Pancreas (tissue), 10 donors: ENCODE results near the gene TDP1. TPM values are rescaled to one million over a fixed set of nuclear protein-coding genes. Genes with fewer than 3 reads are reported as not detected.

Experiments
- ATAC-seq, 4 donors: fragments of 200-7000 bp; cut with Tn5 transposase; one replicate each; pipeline versions ENCODE4 v1.8.0 to v1.9.1; 2020; ENCODE audit warnings: mild to moderate bottlenecking in 4 of 4, moderate library complexity in 4 of 4
- DNase-seq, 6 donors: peaks; one replicate each; pipeline ENCODE4 v3.0.0-alpha.2; 2020
- FAIRE-seq: peaks from 2 replicates; lab custom pipeline; 2012; peaks lifted over from hg19 to GRCh38; lab: Jason Lieb, UNC
- H3K27ac ChIP-seq, 4 donors: fragments of 200-600 bp; sonication (generic); 1 replicate in 3 of 4; 2 replicates in 1 of 4; pipeline versions ENCODE4 v1.5.0 to v1.8.0; 2020
- H3K27me3 ChIP-seq, 4 donors: fragments of 200-600 bp; one replicate each; pipeline ENCODE4 v1.8.0; 2021
- H3K36me3 ChIP-seq, 3 donors: fragments of 200-600 bp; sonication (generic) in 1 of 3; one replicate each; pipeline versions ENCODE4 v1.5.0 to v1.8.0; 2020 to 2021
- H3K4me1 ChIP-seq, 3 donors: fragments of 200-600 bp; one replicate each; pipeline ENCODE4 v1.8.0; 2021
- H3K4me3 ChIP-seq, 4 donors: fragments of 200-600 bp; sonication (generic) in 2 of 4; one replicate each; pipeline versions ENCODE4 v1.5.0 to v1.8.0; 2020 to 2021
- H3K9me3 ChIP-seq, 4 donors: fragments of 200-600 bp; one replicate each; pipeline ENCODE4 v1.8.0; 2021
- WGBS, 2 donors: extraction: QIAGEN DNeasy Blood & Tissue Kit; methylation state at CpG; one replicate each; pipeline ENCODE4 v1.1.7; 2013; 5-methylcytosine and 5-hydroxymethylcytosine counted together
- intact Hi-C, 3 donors: fragments of 100-400 bp; cut with DNase I; formaldehyde crosslinking; loops; one replicate each; pipeline versions ENCODE4 v1.11.1 to v1.14.2; 2022
- polyA plus RNA-seq, 2 donors: library from polyadenylated mRNA; stranded (reverse); fragments of 200-250 nt; gene quantifications; one replicate each; pipeline ENCODE4 v1.2.3, GENCODE V29; 2013
- total RNA-seq, 6 donors: library from RNA; stranded (reverse); fragmentation: NEBNext Ultra II Directional in 4 of 6; extraction: Animal tissue kit (Norgen Biotek cat#: 25700) in 4 of 6; gene quantifications; one replicate each; pipeline versions ENCODE4 v1.2.1 to v1.2.4, GENCODE V29; 2021 to 2023
- TF ChIP-seq, protein P1 (sequence below), 4 donors: fragments of 200-600 bp; sonication (generic) in 3 of 4; IDR thresholded peaks; one replicate each; pipeline versions ENCODE4 v1.5.0 to v1.8.0; 2021; ENCODE audit warnings: antibody characterized with exemption in 4 of 4
- donor health status: healthy with polysubstance abuse.
- donor health status: DM: no; HTN: no; CAD: no; lungs with moderate emphysema.
- donor health status: DM: no; HTN: no; CAD: no.
- donor health status: control.
- donor health status: control.
- donor health status: Bipolar disorder and iron deficiency.
- donor health status: DM: yes; HTN: yes; CAD: no.
- donor health status: DM: no; HTN: no; CAD: no.
- donor health status: DM: no; HTN: no; CAD: no.
- donor health status: DM: yes; HTN: yes; CAD: no.

TDP1 gene
- total and polyA plus RNA-seq, 8 donors: 2.2 to 9.5 (median 5.8) TPM

DNA sequence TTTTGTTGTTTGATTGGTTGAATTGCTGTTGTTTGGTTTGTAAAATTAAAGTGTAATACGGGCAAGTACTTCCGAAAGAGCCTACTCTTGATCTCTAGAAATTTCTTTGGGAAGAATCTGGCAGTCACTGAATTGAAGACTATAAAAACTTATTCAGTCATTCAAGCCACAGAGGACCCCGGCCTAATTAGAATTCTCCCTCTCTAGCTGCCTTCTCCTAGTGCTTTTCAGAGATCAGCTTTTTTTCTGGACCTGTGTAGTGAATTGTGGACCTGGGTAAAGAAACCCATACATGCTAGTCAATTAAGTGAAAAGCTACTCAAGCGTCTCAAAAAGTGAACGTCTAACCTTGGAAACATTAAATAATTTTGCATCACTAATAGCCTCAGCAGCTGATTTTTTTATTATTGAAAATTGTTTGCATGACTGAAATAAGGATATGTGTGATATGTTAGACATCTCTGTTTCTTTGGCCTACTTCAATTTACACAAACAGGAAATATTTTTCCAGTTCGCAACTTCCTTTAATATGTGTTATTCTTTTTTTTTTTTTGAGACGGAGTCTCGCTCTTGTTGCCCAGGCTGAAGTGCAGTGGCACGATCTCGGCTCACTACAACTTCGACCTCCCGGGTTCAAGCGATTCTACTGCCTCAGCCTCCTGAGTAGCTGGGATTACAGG is 28.4 kb upstream of the TDP1 start:
- TF ChIP-seq, protein P1, sequence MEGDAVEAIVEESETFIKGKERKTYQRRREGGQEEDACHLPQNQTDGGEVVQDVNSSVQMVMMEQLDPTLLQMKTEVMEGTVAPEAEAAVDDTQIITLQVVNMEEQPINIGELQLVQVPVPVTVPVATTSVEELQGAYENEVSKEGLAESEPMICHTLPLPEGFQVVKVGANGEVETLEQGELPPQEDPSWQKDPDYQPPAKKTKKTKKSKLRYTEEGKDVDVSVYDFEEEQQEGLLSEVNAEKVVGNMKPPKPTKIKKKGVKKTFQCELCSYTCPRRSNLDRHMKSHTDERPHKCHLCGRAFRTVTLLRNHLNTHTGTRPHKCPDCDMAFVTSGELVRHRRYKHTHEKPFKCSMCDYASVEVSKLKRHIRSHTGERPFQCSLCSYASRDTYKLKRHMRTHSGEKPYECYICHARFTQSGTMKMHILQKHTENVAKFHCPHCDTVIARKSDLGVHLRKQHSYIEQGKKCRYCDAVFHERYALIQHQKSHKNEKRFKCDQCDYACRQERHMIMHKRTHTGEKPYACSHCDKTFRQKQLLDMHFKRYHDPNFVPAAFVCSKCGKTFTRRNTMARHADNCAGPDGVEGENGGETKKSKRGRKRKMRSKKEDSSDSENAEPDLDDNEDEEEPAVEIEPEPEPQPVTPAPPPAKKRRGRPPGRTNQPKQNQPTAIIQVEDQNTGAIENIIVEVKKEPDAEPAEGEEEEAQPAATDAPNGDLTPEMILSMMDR (IDR thresholded peaks at IDR 0.05): no peak
- FAIRE-seq (no peak), ATAC-seq (no peak), DNase-seq (no peak)
- Histone ChIP-seq H3K4me1 (no peaks in the 10 kb centered on the region), H3K4me3 (no peak overlapping the region), H3K27ac (no peak overlapping the region), H3K36me3 (no peaks in the 10 kb centered on the region), H3K27me3 (no peaks in the 10 kb centered on the region), H3K9me3 (no peaks in the 10 kb centered on the region)
- intact Hi-C loops: no loop called here
- 93 to 95% methylated on average over 13 of the region's 13 CpGs for WGBS, 2 donors

DNA sequence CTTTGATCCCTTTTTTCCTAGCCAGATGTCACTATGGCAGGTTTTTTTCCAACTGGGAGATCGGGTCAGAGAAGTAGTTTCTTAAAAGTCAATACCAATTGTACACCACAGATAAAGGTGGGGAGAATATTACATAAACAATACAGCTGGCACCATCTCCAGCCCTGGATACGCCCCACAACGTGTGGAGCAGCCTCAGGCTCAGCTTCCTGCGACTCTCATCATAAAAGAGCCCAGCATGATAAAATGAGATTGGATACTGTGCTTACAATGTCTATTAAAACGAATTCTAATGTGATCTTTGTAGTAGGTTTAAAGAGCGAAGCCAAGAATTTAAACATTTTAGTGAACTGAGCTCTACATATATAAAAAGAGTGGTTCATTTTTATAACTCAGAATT is 22.7 kb upstream of the TDP1 start:
- H3K4me1 ChIP-seq: no peaks in the 10 kb centered on the region
- TF ChIP-seq, protein P1 (IDR thresholded peaks at IDR 0.05): no peak
- H3K27ac ChIP-seq: no peak overlapping the region
- FAIRE-seq (no peak), DNase-seq (no peak), ATAC-seq (no peak)
- H3K4me3 ChIP-seq: no peak overlapping the region
- no peaks in the 10 kb centered on the region for H3K9me3 ChIP-seq
- WGBS, 2 donors: 41 to 43% methylated on average over 6 of the region's 6 CpGs
- no peaks in the 10 kb centered on the region for H3K27me3 ChIP-seq
- intact Hi-C loops: no loop called here
- H3K36me3 ChIP-seq: no peaks in the 10 kb centered on the region

DNA sequence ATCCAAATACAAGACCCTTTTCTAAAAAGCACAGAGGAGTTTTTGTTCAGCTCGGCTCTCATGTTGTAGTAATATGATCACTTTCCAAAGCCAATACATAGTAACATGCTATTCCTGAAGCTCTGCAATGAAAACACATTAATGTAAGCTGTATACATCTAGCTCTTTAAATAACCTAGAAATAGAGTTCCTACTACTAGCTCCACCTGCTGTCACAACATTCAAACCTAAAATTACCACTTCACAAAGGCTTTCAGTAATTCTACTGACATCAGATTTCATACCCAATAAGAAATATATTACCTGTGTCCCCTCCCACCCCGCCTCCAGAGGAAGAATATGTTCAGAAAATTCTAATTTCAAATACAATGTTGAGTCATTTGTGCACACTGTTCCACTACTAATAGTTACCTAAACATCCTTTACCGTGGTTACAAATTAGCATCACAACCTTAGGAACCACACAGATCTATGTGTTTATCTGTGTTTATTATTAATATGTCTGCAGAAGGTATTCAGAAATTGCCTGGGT is 19.0 kb upstream of the TDP1 start:
- intact Hi-C loops: no loop called here
- TF ChIP-seq, protein P1 (IDR thresholded peaks at IDR 0.05): no peak
- Histone ChIP-seq H3K4me1 (no peaks in the 10 kb centered on the region), H3K27me3 (no peaks in the 10 kb centered on the region), H3K27ac (no peak overlapping the region), H3K36me3 (no peaks in the 10 kb centered on the region), H3K4me3 (no peak overlapping the region), H3K9me3 (no peaks in the 10 kb centered on the region)
- FAIRE-seq (no peak), DNase-seq (no peak), ATAC-seq (no peak)
- 56 to 58% methylated on average over 3 of the region's 3 CpGs for WGBS, 2 donors

DNA sequence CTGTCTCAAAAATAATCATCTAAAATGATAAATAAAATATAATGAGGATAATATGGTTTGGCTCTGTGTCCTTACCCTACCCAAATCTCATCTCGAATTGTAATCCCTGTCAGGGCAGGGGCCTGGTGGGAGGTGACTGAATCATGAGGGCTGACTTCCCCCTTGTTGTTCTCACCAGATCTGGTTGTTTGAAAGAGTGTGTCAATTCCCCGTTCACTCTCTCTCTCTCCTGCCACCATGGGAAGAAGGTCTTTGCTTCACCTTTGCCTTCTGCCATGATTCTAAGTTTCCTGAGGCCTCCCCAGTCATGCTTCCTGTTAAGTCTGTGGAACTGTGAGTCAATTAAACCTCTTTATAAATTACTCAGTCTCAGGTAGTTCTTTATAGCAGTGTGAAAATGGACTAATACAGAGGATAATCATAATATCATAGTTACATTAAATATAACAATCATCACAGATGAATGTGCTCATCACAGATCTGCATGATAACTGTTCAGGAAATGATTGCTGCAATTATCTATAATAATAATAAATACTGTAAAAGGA is 13.8 kb upstream of the TDP1 start:
- ATAC-seq (no peak), DNase-seq (no peak), FAIRE-seq (no peak)
- Histone ChIP-seq H3K4me3 (no peak overlapping the region), H3K4me1 (no peaks in the 10 kb centered on the region), H3K36me3 (no peaks in the 10 kb centered on the region), H3K27ac (no peak overlapping the region), H3K27me3 (no peaks in the 10 kb centered on the region), H3K9me3 (no peaks in the 10 kb centered on the region)
- 78 to 87% methylated on average over 2 of the region's 2 CpGs for WGBS, 2 donors
- TF ChIP-seq, protein P1 (IDR thresholded peaks at IDR 0.05): no peak
- intact Hi-C loops: no loop called here

DNA sequence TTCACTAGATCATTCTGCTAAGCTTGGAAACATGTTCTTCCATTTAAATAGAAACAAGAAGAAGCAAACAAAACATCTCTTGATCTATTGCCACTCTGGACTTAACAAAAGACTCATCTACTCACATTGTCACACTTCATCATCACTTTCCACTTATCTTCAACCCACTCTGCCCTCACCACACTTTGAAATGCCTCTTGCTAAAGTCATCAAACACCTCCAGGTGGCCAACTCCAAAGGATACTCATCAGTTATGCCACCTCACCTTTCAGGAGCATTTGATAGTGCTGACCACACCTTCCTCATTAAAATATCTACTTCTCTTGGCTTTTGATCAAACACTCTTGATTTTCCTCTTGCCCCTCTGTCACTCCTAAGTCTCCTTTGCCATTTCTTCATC is 8.4 kb upstream of the TDP1 start:
- intact Hi-C loops: no loop called here
- H3K36me3 ChIP-seq: no peaks in the 10 kb centered on the region
- H3K27ac ChIP-seq: no peak overlapping the region

More for the DNA sequence above, 8.4 kb upstream of the TDP1 start:
- no peak for FAIRE-seq
- ATAC-seq: no peak
- Histone ChIP-seq H3K4me3 (no peak overlapping the region), H3K9me3 (no peaks in the 10 kb centered on the region), H3K4me1 (no peaks in the 10 kb centered on the region), H3K27me3 (no peaks in the 10 kb centered on the region)
- no peak for DNase-seq
- TF ChIP-seq, protein P1 (IDR thresholded peaks at IDR 0.05): no peak
